Measurements from ENCODE around the gene DSG3.

DNA sequence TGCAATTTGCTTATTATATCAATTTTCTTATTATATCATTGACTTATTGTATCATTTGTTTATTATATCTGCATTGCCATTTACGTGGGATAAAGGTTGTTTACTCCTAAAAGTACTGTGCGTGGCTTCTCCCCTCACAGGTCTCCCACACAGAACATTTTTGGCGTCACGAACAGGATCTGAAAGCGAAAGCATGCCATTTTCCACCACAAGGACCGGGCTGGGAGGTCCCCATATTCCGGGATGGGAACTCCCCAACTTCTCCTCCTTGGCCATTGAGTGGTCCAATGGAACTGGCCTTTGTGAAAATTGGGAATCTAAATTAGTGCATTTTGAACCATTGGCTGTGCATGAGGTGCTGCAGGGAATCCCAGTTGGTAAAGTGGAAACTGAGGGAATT, 45.6 kb downstream of the DSG3 start:
- no peak for TF ChIP-seq FOXA1 (IDR thresholded peaks at IDR 0.05)
- TF ChIP-seq, protein P1, sequence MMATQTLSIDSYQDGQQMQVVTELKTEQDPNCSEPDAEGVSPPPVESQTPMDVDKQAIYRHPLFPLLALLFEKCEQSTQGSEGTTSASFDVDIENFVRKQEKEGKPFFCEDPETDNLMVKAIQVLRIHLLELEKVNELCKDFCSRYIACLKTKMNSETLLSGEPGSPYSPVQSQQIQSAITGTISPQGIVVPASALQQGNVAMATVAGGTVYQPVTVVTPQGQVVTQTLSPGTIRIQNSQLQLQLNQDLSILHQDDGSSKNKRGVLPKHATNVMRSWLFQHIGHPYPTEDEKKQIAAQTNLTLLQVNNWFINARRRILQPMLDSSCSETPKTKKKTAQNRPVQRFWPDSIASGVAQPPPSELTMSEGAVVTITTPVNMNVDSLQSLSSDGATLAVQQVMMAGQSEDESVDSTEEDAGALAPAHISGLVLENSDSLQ (IDR thresholded peaks at IDR 0.05): no peak
- TF ChIP-seq TARDBP (IDR thresholded peaks at IDR 0.05): no peak
- TF ChIP-seq FOXM1 (IDR thresholded peaks at IDR 0.05; ENCODE audit: borderline replicate concordance): no peak
- no peak for TF ChIP-seq NFRKB (IDR thresholded peaks at IDR 0.05)
- no peak for TF ChIP-seq BHLHE40 (IDR thresholded peaks at IDR 0.05; ENCODE audit: borderline replicate concordance)
- TF ChIP-seq HDGF (IDR thresholded peaks at IDR 0.05; ENCODE audit: borderline replicate concordance): no peak
- TF ChIP-seq ELF4 (IDR thresholded peaks at IDR 0.05): no peak
- no peak for TF ChIP-seq SUZ12 (IDR thresholded peaks at IDR 0.05)
- TF ChIP-seq SP1 (IDR thresholded peaks at IDR 0.05): no peak
